ENCODE measurements around the gene TFAP2A.

DNA sequence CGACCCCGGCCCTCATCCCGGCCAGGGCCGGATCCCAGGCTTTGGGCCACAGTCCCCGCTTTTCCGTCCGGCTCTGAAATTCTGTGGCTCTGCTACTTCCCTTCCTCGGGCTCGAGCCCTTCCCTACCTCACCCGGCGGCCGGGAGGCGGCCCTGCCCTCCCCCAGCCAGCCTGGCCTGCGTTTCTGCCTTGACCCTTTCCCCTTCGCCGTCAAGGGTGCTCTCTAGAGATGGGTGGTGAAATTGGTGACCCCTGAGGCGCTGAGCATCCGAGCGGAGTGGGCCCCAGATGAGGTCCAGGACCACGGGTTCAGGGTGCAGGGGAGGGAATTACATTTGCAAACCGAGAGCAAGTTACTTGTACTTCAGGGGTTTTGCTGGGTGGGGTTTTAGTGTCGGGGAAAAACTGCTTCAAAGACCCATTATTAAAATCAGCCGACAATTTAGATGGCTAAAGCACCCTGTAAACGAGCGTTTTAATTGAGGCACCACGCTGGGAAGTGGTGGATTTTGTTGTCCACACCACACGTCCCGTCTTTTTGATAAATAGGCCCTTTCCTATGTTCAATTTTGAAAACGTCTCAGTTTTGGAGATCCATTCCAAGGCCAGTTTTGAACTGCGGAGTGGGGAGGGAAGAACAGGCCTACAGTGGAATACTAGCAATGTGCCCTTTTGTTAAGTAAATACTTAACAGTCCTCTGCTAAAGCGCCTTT lies 9.9 kb downstream of the TFAP2A start:
- TF ChIP-seq CTCF (IDR thresholded peaks at IDR 0.05) (no peak), POLR2A (IDR thresholded peaks at IDR 0.05) (no peak)

All from breast epithelium (tissue), 3 donors.